ENCODE data around the gene SMPD3. TPM values are rescaled to one million over a fixed set of nuclear protein-coding genes. Genes with fewer than 3 reads are reported as not detected.

The SMPD3 gene
- total and polyA plus RNA-seq, 2 experiments from 2014 or later: 0.27 to 2.8 TPM

- H3K27me3 ChIP-seq: peaks cover 21% of the 10 kb centered on the region
- H3K9me3 ChIP-seq (ENCODE audit: low read depth): no peaks in the 10 kb centered on the region
- no peak for TF ChIP-seq CTCF (IDR thresholded peaks at IDR 0.05; ENCODE audit: low read depth, low read length)
- DNase-seq (ENCODE audit: low read depth in 1 of 2, low spot score in 1 of 2): no peak
- no peaks in the 10 kb centered on the region for H3K36me3 ChIP-seq
- H3K27ac ChIP-seq: no peak overlapping the region
- no peak overlapping the region for H3K4me3 ChIP-seq
- no peaks in the 10 kb centered on the region for H3K4me1 ChIP-seq (ENCODE audit: low read depth)
Measured at GRCh38 chr16:68425498-68426346, 22.6 kb downstream of the SMPD3 start.

- TF ChIP-seq CTCF (IDR thresholded peaks at IDR 0.05; ENCODE audit: low read depth, low read length): no peak
- DNase-seq (ENCODE audit: low read depth in 1 of 2, low spot score in 1 of 2): no peak
Measured at GRCh38 chr16:68423771-68424170, 24.5 kb downstream of the SMPD3 start.

GRCh38 chr16:68422396-68422960 is 25.8 kb downstream of the SMPD3 start:
- Histone ChIP-seq H3K27me3 (peaks cover 12% of the 10 kb centered on the region), H3K4me3 (no peak overlapping the region), H3K36me3 (no peaks in the 10 kb centered on the region), H3K9me3 (ENCODE audit: low read depth) (no peaks in the 10 kb centered on the region), H3K27ac (no peak overlapping the region), H3K4me1 (ENCODE audit: low read depth) (no peaks in the 10 kb centered on the region)
- TF ChIP-seq CTCF (IDR thresholded peaks at IDR 0.05; ENCODE audit: low read depth, low read length): no peak
- no peak for DNase-seq (ENCODE audit: low read depth in 1 of 2, low spot score in 1 of 2)

More at GRCh38 chr16:68423771-68424170, 24.5 kb downstream of the SMPD3 start:
- H3K4me3 ChIP-seq: no peak overlapping the region
- H3K4me1 ChIP-seq (ENCODE audit: low read depth): no peaks in the 10 kb centered on the region
- peaks cover 17% of the 10 kb centered on the region for H3K27me3 ChIP-seq
- no peaks in the 10 kb centered on the region for H3K36me3 ChIP-seq
- H3K9me3 ChIP-seq (ENCODE audit: low read depth): no peaks in the 10 kb centered on the region
- no peak overlapping the region for H3K27ac ChIP-seq

- Histone ChIP-seq H3K36me3 (no peaks in the 10 kb centered on the region), H3K4me3 (no peak overlapping the region), H3K27ac (no peak overlapping the region), H3K27me3 (peaks cover 8% of the 10 kb centered on the region), H3K9me3 (ENCODE audit: low read depth) (no peaks in the 10 kb centered on the region), H3K4me1 (ENCODE audit: low read depth) (no peaks in the 10 kb centered on the region)
- no peak for TF ChIP-seq CTCF (IDR thresholded peaks at IDR 0.05; ENCODE audit: low read depth, low read length)
- no peak for DNase-seq (ENCODE audit: low read depth in 1 of 2, low spot score in 1 of 2)
Measured at GRCh38 chr16:68421076-68421475, 27.2 kb downstream of the SMPD3 start.

GRCh38 chr16:68420366-68420942 is 27.9 kb downstream of the SMPD3 start:
- DNase-seq (ENCODE audit: low read depth in 1 of 2, low spot score in 1 of 2): no peak
- Histone ChIP-seq H3K36me3 (no peaks in the 10 kb centered on the region), H3K4me1 (ENCODE audit: low read depth) (no peaks in the 10 kb centered on the region), H3K27ac (no peak overlapping the region), H3K4me3 (no peak overlapping the region), H3K9me3 (ENCODE audit: low read depth) (no peaks in the 10 kb centered on the region), H3K27me3 (peaks cover 3% of the 10 kb centered on the region)
- no peak for TF ChIP-seq CTCF (IDR thresholded peaks at IDR 0.05; ENCODE audit: low read depth, low read length)
